NAMALWA (cell line): ENCODE data around the gene BCLAF1.
A peak's percentile ranks its signal among the peaks of the same experiment; 100 is the strongest.

Source experiments
- DNase-seq: peaks from one replicate; pipeline ENCODE4 v3.0.0-alpha.2; 2015; ENCODE audit warnings: low spot score

BCLAF1 gene

GRCh38 chr6:136289579-136290409, at the start of gene BCLAF1:
Gene BCLAF1, minus strand, starts transcription at chr6:136289846. Its CDS starts 9,980 bp downstream, at chr6:136279866.
- peak; percentile 99 for DNase-seq

- no peak for DNase-seq
Observed at GRCh38 chr6:136338486-136338885, 48.8 kb upstream of the BCLAF1 start.

GRCh38 chr6:136337606-136338005, 48.0 kb upstream of the BCLAF1 start:
- no peak for DNase-seq

DNA sequence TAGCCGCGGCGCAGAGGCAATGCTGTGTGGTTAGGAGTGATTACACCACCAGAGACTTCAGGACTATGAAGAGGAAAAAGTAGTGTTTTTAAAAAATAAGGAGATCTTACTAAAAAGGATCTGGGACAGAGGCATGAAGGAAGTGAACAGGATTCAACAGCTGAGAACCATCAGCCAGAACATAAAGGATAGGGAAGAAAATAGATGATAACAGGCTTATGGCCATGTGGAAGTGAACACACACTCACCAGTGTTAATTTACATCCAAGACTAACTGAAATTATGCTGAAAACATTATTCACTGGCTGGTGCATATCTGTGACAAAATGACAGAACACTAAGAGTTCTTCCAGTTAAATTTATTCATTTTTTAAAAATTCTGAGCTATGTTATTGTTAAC, 47.5 kb upstream of the BCLAF1 start:
- DNase-seq = no peak

DNA sequence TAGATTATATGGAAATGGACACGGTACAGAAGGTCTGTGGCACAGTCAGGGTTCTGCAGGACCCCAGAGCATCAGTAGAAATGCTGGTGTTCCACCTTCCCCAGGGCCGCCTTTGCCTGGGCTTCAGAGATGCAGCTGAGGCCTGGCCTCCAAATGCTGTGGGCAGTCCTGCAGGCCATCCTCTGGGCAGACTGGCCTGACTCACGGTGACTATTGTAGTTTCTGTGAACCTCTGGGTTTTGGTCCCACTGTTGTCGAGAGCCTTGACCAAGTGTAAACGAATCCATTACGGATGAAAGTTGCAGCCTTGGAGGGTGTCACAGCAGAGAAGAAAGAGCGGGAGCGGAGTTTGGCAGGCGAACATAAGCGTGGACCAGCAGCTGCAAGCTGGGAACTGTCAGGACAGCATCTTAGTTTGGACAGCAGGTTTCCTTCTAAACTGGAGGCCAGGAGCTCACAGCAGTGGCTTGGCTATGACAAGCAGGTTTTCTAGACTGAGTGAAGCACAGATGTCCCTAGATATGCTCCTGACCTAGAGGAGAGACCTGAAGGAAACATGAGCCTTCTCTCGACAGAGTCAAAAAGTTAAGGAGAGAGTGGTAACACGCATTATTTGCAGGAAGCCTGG, 46.2 kb upstream of the BCLAF1 start:
- DNase-seq = no peak

DNA sequence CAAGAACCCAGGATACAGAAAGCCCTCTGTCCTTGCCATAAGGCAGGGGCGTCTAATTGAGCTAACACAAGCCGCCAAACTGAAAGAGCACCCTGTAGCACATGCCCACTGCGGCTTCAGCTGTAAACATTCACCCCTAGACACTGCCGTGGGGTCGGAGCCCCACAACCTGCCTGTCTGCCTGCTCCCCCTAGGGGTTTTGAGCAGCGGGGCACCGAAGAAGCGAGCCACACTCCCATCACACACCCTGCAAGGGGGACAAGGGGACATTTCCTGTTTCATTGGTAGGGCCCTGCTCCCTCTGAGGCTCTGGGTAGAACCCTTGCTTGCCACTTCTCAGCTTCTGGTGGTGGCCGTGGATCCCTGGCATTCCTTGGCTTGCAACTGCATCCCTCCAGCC, 45.2 kb upstream of the BCLAF1 start:
- DNase-seq = peak; percentile 37

GRCh38 chr6:136334465-136334846, 44.8 kb upstream of the BCLAF1 start:
- DNase-seq = no peak

DNA sequence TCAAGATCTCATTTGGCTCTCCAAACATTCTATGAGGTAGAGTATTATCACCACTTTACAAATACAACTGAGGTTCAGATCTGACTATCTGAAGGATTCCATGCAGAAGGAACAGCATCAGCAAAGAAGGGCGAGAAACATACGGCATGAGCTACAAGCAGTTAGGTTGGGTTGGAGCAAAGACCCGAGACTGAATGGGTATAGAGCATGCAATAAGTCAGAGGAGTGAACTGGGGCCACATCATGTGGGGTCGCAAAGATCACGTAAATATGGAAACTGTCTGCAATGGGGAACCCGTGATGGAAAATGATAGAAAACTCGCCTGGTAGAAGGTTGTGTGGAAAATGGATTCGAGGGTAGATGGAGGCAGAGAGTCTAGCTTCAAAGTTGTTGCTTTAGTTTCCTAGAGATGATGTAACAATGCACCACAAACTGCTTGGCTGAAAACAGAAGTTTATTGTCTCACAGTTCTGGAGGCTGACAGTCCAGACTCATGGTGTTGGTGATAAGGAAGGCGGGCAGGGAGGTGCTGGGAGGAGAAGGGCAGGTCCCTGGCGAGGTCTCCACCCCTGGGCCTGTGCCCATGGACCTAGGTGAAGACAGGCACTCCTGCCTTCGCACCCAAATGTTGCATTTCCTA, 44.3 kb upstream of the BCLAF1 start:
- DNase-seq = no peak

DNA sequence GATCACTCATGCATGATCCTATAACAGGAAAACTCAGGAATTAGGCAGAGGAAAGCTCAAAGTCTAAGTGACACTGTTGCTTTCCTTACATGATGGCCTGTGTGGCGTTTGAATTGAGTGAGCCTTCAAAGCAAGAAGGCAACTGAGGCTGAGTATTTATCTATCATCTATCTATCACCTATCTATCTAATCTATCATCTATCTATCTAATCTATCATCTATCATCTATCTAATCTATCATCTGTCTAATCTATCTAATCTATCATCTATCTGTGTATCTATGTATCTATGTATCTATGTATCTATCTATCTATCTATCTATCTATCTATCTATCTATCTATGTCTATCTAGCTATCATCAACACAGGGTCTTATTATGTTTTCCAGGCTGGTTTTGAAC, 41.8 kb upstream of the BCLAF1 start:
- no peak for DNase-seq

DNA sequence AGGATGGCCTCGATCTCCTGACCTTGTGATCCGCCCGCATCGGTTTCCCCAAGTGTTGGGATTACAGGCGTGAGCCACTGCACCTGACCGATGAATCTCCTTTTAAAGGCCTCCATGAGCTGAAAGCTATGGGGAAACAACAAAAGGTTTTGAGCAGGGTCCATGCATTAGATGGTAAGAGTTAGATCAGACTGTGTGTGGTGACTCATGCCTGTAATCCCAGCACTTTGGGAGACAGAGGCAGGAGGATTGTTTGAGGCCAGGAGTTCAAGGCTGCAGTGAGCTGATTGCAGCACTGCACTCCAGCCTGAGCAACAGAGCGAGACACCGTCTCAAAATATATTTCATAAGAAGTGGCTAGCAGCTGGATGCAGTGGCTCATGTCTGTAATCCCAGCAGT, 41.0 kb upstream of the BCLAF1 start:
- DNase-seq = no peak

DNA sequence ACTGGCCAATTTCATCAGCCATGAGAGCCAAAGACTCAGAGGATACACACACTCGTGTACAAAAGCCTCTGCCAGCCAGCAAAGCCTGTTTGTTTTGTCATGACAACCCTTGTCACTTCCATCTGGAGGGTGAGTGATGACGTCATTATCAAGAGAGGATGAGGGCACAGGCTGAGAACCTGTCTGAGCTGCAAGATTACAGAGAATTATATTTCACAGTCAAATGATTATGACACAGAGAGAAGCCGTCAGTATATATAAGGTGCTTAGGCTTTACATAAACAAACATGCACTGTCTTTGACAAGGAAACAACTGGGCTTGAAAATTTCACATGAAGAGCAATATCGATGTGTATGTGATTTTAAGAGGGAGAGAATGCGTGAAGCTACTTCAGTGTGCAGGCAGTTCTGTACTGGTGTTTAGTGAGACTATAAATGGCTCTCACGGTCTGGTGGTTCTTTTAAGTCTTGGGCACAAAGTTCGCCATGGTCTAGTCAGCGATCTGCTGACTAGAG, 36.5 kb upstream of the BCLAF1 start:
- DNase-seq = no peak

DNA sequence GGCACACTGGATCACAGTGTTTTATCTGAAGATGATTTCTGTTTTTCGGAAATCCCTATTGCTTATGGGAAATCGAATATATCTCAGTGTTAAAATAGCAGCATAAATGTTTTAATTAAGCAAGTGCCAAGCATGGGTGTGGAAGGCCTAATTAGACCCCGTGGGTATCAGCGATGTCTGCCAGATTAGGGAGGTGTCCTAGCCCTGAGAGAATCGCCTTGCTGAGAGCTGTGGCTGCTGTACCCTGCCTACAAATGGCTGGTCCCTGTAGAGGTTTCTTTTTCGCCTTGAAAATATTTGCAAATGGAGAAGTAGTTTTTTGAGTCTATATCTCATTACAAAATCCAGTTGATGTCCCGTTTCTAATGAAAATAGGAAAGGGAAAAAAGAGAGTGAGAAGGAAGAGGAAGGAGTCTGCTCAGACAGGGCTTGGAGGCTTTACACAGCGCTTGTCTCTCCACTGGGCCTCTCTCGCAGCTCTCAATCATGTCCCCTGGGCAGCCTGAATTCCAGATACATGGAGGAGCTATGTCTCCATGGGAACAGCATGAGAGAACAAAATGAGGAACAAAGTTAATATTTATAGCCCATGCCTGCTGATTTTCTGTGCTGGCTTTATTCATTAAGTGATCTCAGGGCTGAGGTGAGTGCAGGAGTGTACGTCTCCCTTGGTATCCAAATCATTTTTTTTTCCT, 35.2 kb upstream of the BCLAF1 start:
- DNase-seq = no peak

DNA sequence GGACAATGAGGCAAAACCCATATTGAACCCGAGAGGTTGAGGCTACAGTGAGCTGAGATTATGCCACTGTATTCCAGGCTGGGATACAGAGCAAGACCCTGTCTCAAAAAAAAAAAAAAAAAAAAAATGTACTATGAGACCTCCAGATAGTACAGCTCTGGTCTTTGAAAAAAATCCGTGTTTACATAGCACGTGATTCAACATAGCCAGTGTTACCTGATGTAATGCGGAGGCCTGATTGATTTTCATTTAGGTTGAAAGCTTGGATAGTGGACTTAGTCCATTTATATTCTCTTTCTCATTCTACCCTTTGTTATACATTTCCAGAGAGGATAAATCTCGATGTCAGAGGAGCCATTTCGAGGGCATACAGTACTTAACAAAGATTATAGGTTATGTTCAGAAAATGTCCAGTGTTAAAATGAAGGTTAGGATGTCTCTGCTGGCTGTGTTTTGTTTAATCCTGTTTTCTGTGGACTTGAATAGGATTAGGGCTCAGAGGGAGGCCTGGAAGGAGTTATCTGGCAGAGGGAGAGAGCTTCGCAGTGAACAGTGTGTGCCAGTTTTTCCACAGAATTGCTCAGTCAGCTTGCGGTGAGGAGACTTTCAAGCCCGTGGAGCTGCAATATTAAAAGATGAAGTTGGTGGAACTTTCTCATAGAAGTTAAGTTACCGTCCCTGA, 33.9 kb upstream of the BCLAF1 start:
- no peak for DNase-seq

DNA sequence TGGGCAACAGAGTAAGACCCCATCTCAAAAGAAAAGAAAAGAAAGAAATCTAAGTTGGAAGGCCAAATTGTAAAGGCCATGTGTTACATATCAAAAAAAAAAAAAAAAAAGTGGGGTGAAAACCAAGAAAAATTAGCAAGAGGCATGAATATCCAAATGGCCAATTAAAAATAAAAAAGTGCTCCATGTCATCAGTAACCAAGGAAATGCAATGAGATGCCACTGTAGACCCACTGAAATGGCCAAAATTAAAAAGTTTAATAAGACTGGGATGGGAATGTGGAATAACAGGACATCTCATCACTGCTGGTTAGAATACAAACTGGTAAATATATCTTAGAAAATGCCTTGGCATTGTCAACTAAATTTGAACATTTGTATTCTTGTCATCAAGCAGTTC, 30.1 kb upstream of the BCLAF1 start:
- DNase-seq = peak; percentile 13

- no peak for DNase-seq
Observed at GRCh38 chr6:136318676-136319075, 29.0 kb upstream of the BCLAF1 start.

DNA sequence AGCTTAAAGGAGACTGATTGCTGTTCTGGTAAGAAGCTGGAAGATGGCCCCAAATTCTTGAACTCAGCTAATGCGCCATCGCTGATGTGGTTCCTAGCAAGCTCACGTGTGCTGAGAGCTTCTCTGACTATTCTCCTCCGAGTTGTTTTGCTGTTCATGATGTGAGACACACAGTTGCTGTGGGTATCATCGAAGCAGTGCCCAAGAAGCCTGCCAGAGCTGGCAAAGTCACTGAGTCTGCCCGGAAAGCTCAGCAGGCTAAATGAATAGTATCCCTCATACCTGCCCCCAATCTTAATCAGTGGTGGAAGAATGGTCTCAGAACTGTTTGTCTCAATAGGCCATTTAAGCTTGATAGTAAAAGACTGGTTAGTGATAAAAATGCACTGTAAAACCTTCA, 28.3 kb upstream of the BCLAF1 start:
- no peak for DNase-seq

GRCh38 chr6:136317021-136317694, 27.5 kb upstream of the BCLAF1 start:
- DNase-seq = peak; percentile 84

DNA sequence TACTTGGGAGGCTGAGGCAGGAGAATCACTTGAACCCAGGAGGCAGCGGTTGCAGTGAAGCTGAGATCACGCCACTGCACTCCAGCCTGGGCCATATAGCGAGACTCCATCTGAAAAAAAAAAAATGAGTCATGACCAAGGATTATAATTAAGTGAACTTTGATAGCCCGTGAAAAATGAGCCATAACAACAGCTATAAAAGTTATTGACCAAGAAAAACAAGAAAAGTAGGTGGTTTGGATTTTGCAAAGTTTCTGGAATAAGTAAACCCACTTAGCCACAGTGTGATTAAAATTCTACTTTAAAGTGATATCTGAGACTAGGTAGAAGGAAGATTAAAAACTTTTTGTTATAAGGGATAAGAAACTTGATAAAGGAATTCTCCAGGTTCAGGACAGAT, 25.9 kb upstream of the BCLAF1 start:
- DNase-seq = no peak

DNA sequence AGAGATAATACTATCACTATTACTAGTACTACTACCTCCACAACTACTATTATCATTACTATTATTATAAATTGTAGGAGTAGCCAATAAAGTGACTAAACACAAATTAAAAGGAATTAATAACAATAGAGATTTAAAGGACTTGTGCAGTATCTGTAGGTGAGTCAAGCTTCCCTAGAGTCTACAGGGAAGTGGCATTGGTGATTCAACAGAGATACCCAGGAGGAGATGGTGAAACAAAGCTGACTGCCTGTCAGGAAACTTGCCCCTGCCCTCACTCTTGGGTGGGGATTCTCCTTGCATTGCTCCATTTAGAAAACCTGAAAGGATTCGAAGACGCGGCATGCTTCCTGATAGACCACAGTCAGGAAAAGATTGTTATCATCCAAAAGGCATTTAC, 23.3 kb upstream of the BCLAF1 start:
- DNase-seq = no peak

DNA sequence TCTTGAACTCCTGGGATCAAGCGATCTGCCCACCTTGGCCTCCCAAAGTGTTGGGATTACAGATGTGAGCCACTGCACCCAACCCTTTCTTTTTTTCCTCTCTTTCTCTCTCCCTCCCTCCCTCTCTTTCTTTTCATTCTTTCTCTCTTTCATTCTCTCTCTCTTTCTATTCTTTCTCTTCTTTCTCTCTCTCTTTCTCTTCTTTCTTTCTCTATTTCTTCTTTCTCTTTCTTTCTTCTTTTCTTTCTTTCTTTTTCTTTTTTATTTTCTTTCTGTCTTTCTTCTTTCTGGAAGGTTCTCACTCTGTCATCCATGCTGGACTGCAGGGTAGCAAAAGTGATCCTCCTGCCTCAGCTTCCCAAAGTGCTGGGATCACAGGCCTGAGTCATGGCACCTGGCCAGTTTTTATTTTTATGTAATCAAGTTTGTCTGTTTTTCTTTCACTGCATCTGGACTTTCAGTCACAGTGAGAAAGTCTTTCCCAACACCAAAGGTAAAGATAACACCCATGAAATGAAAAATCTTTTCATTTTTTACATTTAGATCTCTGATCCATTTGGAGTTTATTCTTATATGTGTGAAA, 20.2 kb upstream of the BCLAF1 start:
- no peak for DNase-seq

GRCh38 chr6:136309171-136309570, 19.5 kb upstream of the BCLAF1 start:
- DNase-seq = no peak
